A549 (cell line): ENCODE results near the gene HERPUD2. TPM values are rescaled to one million over a fixed set of nuclear protein-coding genes. Genes with fewer than 3 reads are reported as not detected.

Source experiments
- ATAC-seq, 2 experiments: fragments of 200-7000 bp in 1 of 2; fragments of >200 bp in 1 of 2; cut with Nextera tagmentation in 1 of 2; cut with Tn5 transposase in 1 of 2; 3 replicates each; pipeline versions ENCODE4 v1.8.0 to v1.9.1; 2018 to 2020; ENCODE audit warnings: mild to moderate bottlenecking in 1 of 2, moderate library complexity in 1 of 2
- CTCF ChIA-PET: fragments of 300-600 bp; sonication (Branson Sonifier 250); formaldehyde crosslinking; extraction: SDS; loops from one replicate; lab custom pipeline; 2021; ENCODE audit warnings: antibody characterized with exemption, inconsistent platforms; lab: Yijun Ruan, JAX
- POLR2A ChIA-PET: fragments of 350-600 bp; formaldehyde crosslinking; extraction: SDS; loops from one replicate; lab custom pipeline; 2021; ENCODE audit warnings: antibody characterized with exemption, inconsistent platforms; lab: Yijun Ruan, JAX
- DNase-seq, 2 experiments: peaks; one replicate each; pipeline versions ENCODE4 v3.0.0 to v3.0.0-alpha.2; 2011 to 2016; ENCODE audit warnings: low read depth in 1 of 2, low spot score in 1 of 2
- FAIRE-seq: peaks from 2 replicates; lab custom pipeline; 2011; peaks lifted over from hg19 to GRCh38; lab: Jason Lieb, UNC
- H3K27ac ChIP-seq, 2 experiments: fragments of >200 bp; sonication (Bioruptor Twin); formaldehyde crosslinking; 3 replicates each; pipeline ENCODE4 v1.5.1; 2016 to 2017
- H3K4me1 ChIP-seq: fragments of >200 bp; sonication (Bioruptor Twin); formaldehyde crosslinking; 3 replicates; pipeline ENCODE4 v1.6.1; 2016
- H3K4me2 ChIP-seq: fragments of >200 bp; sonication (Bioruptor Twin); formaldehyde crosslinking; 3 replicates; pipeline ENCODE4 v1.6.1; 2016
- H3K4me3 ChIP-seq: fragments of >200 bp; sonication (Bioruptor Twin); formaldehyde crosslinking; 3 replicates; pipeline ENCODE4 v1.5.1; 2016
- H3K9me3 ChIP-seq: fragments of >200 bp; sonication (Bioruptor Twin); formaldehyde crosslinking; 3 replicates; pipeline ENCODE4 v1.6.1; 2016
- CEBPB ChIP-seq, 2 experiments: fragments of >200 bp in 1 of 2; sonication (Bioruptor Twin) in 1 of 2; formaldehyde crosslinking in 1 of 2; IDR thresholded peaks; 2 replicates each; pipeline ENCODE4 v1.6.1; 2012 to 2016
- CTCF ChIP-seq: fragments of >200 bp; sonication (Bioruptor Twin); formaldehyde crosslinking; IDR thresholded peaks from 3 replicates; pipeline ENCODE4 v1.5.1; 2016
- ELK1 ChIP-seq: fragments of 150-350 bp; IDR thresholded peaks from 2 replicates; pipeline ENCODE4 v1.6.1; 2014; ENCODE audit warnings: low read depth, mild to moderate bottlenecking, low read length
- EP300 ChIP-seq, 2 experiments: fragments of >200 bp; sonication (Bioruptor Twin); formaldehyde crosslinking; IDR thresholded peaks; 2 replicates in 1 of 2; 3 replicates in 1 of 2; pipeline ENCODE4 v1.6.1; 2016 to 2017
- FOSB ChIP-seq: fragments of 250-450 bp; sonication (Bioruptor Pico); IDR thresholded peaks from 2 replicates; pipeline ENCODE4 v1.5.0; 2020; ENCODE audit warnings: mild to moderate bottlenecking, moderate library complexity
- JUN ChIP-seq, 2 experiments: fragments of >200 bp; sonication (Bioruptor Twin); formaldehyde crosslinking; IDR thresholded peaks; 2 replicates in 1 of 2; 3 replicates in 1 of 2; pipeline ENCODE4 v1.6.1; 2016 to 2017
- JUNB ChIP-seq: fragments of >200 bp; sonication (Bioruptor Twin); formaldehyde crosslinking; IDR thresholded peaks from 2 replicates; pipeline ENCODE4 v1.6.1; 2016
- KDM5A ChIP-seq: fragments of 200-600 bp; sonication (generic); IDR thresholded peaks from 2 replicates; pipeline ENCODE4 v1.6.1; 2016; ENCODE audit warnings: antibody characterized with exemption, mild to moderate bottlenecking
- MAX ChIP-seq: IDR thresholded peaks from 2 replicates; pipeline ENCODE4 v1.6.1; 2012
- MYC ChIP-seq: IDR thresholded peaks from 2 replicates; pipeline ENCODE4 v1.6.1; 2012; ENCODE audit warnings: mild to moderate bottlenecking, inconsistent platforms, low read length, improper control_type of control experiment, borderline replicate concordance
- RAD21 ChIP-seq, 2 experiments: fragments of >200 bp in 1 of 2; sonication (Bioruptor Twin) in 1 of 2; formaldehyde crosslinking in 1 of 2; IDR thresholded peaks in 1 of 2; conservative IDR thresholded peaks in 1 of 2; 2 replicates in 1 of 2; 3 replicates in 1 of 2; pipeline ENCODE4 v1.6.1; 2012 to 2018; ENCODE audit warnings: inconsistent platforms in 1 of 2
- REST ChIP-seq: fragments of 200-600 bp; sonication (generic); IDR thresholded peaks from 2 replicates; pipeline ENCODE4 v1.6.1; 2016; ENCODE audit warnings: antibody characterized with exemption, mild to moderate bottlenecking, moderate library complexity
- RFX5 ChIP-seq: fragments of 450-650 bp; IDR thresholded peaks from 2 replicates; pipeline ENCODE4 v1.7.1; 2014; ENCODE audit warnings: antibody characterized with exemption, mild to moderate bottlenecking, moderate library complexity
- TFCP2L1 ChIP-seq: fragments of 250-450 bp; sonication (Bioruptor Pico); IDR thresholded peaks from 2 replicates; pipeline ENCODE4 v1.5.0; 2021; ENCODE audit warnings: mild to moderate bottlenecking
- ZFP36 ChIP-seq: fragments of 450-650 bp; IDR thresholded peaks from 2 replicates; pipeline ENCODE4 v1.6.1; 2014; ENCODE audit warnings: borderline replicate concordance; ENCODE audit not compliant: partially characterized antibody
- WGBS: methylation state at CpG from one replicate; pipeline ENCODE4 v1.1.6; 2017; ENCODE audit errors: missing lambda C conversion rate; 5-methylcytosine and 5-hydroxymethylcytosine counted together
- polyA plus RNA-seq, 4 experiments: library from polyadenylated mRNA; depleted of rRNA in 3 of 4; stranded (reverse); fragments of >200 nt; fragmentation: RNase III in 1 of 4; extraction: RNeasy Plus Mini Kit Qiagen cat#74134 plus additional on column Dnase treatment in 1 of 4; gene quantifications; 2 replicates in 3 of 4; 3 replicates in 1 of 4; pipeline ENCODE4 v1.2.3, GENCODE V29; 2011 to 2017

Gene HERPUD2
- polyA plus RNA-seq, 2 of the 4 experiments (the other 2 are of a cell fraction), result 13.2 to 34.8 TPM

- Histone ChIP-seq H3K9me3 (no peaks in the 10 kb centered on the region), H3K27ac (no peak overlapping the region), H3K4me3 (no peak overlapping the region), H3K4me1 (no peaks in the 10 kb centered on the region)
- ATAC-seq (no peak), DNase-seq (no peak), FAIRE-seq (no peak)
- ChIA-PET CTCF (interaction anchor here (1.4 to 1.8 kb wide), 2 partner anchors 19 to 178 kb away, joined by 3 to 8 read pairs; no protein-coding TSS in a partner anchor), POLR2A (no interaction called here)
- 23% methylated on average over 1 of the region's 1 CpG for WGBS
- TF ChIP-seq CTCF, result no peak
- no peak for TF ChIP-seq REST
- no peak for TF ChIP-seq RAD21 (conservative IDR thresholded peaks at IDR 0.05 in 1 of 2, IDR thresholded peaks at IDR 0.05 in 1 of 2)
- TF ChIP-seq FOSB, result no peak
- no peak for TF ChIP-seq KDM5A
- no peak for TF ChIP-seq JUNB
- TF ChIP-seq JUN (IDR thresholded peaks at IDR 0.05), result no peak
- TF ChIP-seq ELK1, result no peak
- TF ChIP-seq MAX, result no peak
- TF ChIP-seq RFX5, result no peak
- TF ChIP-seq, all 56 proteins: peak for 0
- H3K4me2 ChIP-seq, result no peak overlapping the region
These were observed 33.6 kb upstream of the HERPUD2 start for GRCh38 chr7:35728412-35729060.

- no peaks in the 10 kb centered on the region for H3K9me3 ChIP-seq
- TF ChIP-seq TFCP2L1 (CRISPR knock-in tag), result no peak
- TF ChIP-seq MYC, result no peak
- TF ChIP-seq ZFP36, result no peak
- no peak for TF ChIP-seq EP300 (IDR thresholded peaks at IDR 0.05)
- no peak for TF ChIP-seq CEBPB (IDR thresholded peaks at IDR 0.05)
- TF ChIP-seq ELK1, result no peak
- TF ChIP-seq, all 56 proteins: peak for 0
- ATAC-seq (no peak), DNase-seq (no peak), FAIRE-seq (no peak)
- 56% methylated on average over 2 of the region's 2 CpGs for WGBS
- ChIA-PET CTCF (interaction anchor here (0.6 to 3.7 kb wide), 3 partner anchors 18 to 809 kb away, joined by 4 to 19 read pairs (median 8); no protein-coding TSS in a partner anchor), POLR2A (no interaction called here)
- Histone ChIP-seq H3K4me1 (no peaks in the 10 kb centered on the region), H3K27ac (no peak overlapping the region), H3K4me2 (no peak overlapping the region), H3K4me3 (no peak overlapping the region)
These were observed 32.6 kb upstream of the HERPUD2 start for GRCh38 chr7:35727571-35727970.
